PC-3 (cell line): Measurements from ENCODE around the gene PLXND1. TPM values are rescaled to one million over a fixed set of nuclear protein-coding genes. Genes with fewer than 3 reads are reported as not detected.

Experiments used
- ATAC-seq: fragments of 200-7000 bp; cut with Tn5 transposase; 2 replicates; pipeline ENCODE4 v1.9.1; 2020; ENCODE audit warnings: mild to moderate bottlenecking, moderate library complexity
- BruUV-seq: library from RNA; stranded (reverse); fragments of 400-500 nt; replicated peaks from 2 replicates; lab custom pipeline; 2021; lab: Mats Ljungman, UMichigan
- CTCF ChIA-PET: fragments of 300-600 bp; sonication (Branson Sonifier 250); formaldehyde crosslinking; loops from one replicate; lab custom pipeline; 2022; ENCODE audit warnings: antibody characterized with exemption; lab: Charles Lee
- POLR2A ChIA-PET: fragments of 300-600 bp; sonication (Branson Sonifier 250); formaldehyde crosslinking; loops from one replicate; lab custom pipeline; 2022; ENCODE audit warnings: antibody characterized with exemption; ENCODE audit not compliant: unreplicated experiment; lab: Charles Lee
- DNase-seq: peaks from one replicate; pipeline ENCODE4 v3.0.0-alpha.2; 2015
- H2AFZ ChIP-seq: fragments of 300-600 bp; sonication (generic); 2 replicates; pipeline ENCODE4 v1.6.0; 2016; ENCODE audit warnings: antibody characterized with exemption, low read length
- H3F3A ChIP-seq: fragments of 300-600 bp; sonication (generic); one replicate; pipeline ENCODE4 v1.6.0; 2017; ENCODE audit warnings: antibody characterized with exemption, low read length, control low read depth, mild to moderate bottlenecking; ENCODE audit not compliant: unreplicated experiment
- H3K27ac ChIP-seq: fragments of 300-600 bp; sonication (generic); 2 replicates; pipeline ENCODE4 v1.5.1; 2016; ENCODE audit warnings: mild to moderate bottlenecking, low read length
- H3K27me3 ChIP-seq: fragments of 300-600 bp; sonication (generic); 2 replicates; pipeline ENCODE4 v1.6.1; 2016; ENCODE audit warnings: low read length, mixed read lengths
- H3K36me3 ChIP-seq: fragments of 300-600 bp; sonication (generic); 2 replicates; pipeline ENCODE4 v1.6.1; 2016; ENCODE audit warnings: low read depth, mixed run types, low read length, mixed read lengths
- H3K4me1 ChIP-seq: fragments of 300-600 bp; sonication (generic); 2 replicates; pipeline ENCODE4 v1.5.1; 2016; ENCODE audit warnings: low read length; ENCODE audit not compliant: insufficient read depth
- H3K4me2 ChIP-seq: fragments of 300-600 bp; sonication (generic); 2 replicates; pipeline ENCODE4 v1.6.0; 2016; ENCODE audit warnings: low read length
- H3K4me3 ChIP-seq: fragments of 300-600 bp; sonication (generic); 2 replicates; pipeline ENCODE4 v1.5.1; 2016; ENCODE audit warnings: mild to moderate bottlenecking, low read length, mixed read lengths
- H3K79me2 ChIP-seq: fragments of 300-600 bp; sonication (generic); 2 replicates; pipeline ENCODE4 v1.6.1; 2017; ENCODE audit warnings: low read length, mixed read lengths
- H3K9ac ChIP-seq: fragments of 300-600 bp; sonication (generic); 2 replicates; pipeline ENCODE4 v1.6.0; 2016; ENCODE audit warnings: mild to moderate bottlenecking, low read length
- H3K9me2 ChIP-seq: fragments of 300-600 bp; sonication (generic); replicated peaks from 2 replicates; pipeline ENCODE4 v1.6.1; 2016; ENCODE audit warnings: mixed run types, low read length, mixed read lengths
- H3K9me3 ChIP-seq: fragments of 300-600 bp; sonication (generic); 2 replicates; pipeline ENCODE4 v1.6.1; 2016; ENCODE audit warnings: low read length, mixed read lengths
- H4K20me1 ChIP-seq: fragments of 300-600 bp; sonication (generic); 2 replicates; pipeline ENCODE4 v1.6.1; 2016; ENCODE audit warnings: low read length, mixed read lengths
- CTCF ChIP-seq: fragments of 300-600 bp; sonication (generic); conservative IDR thresholded peaks from 2 replicates; pipeline ENCODE4 v1.5.1; 2017; ENCODE audit warnings: antibody characterized with exemption, low read depth, mild to moderate bottlenecking, low read length
- EZH2 ChIP-seq: fragments of 300-600 bp; sonication (generic); IDR thresholded peaks from one replicate; pipeline ENCODE4 v1.6.1; 2017; ENCODE audit warnings: antibody characterized with exemption, mild to moderate bottlenecking, low read length; ENCODE audit not compliant: unreplicated experiment
- EZH2phosphoT487 ChIP-seq: fragments of 300-600 bp; sonication (generic); IDR thresholded peaks from 2 replicates; pipeline ENCODE4 v1.6.1; 2018; ENCODE audit warnings: mild to moderate bottlenecking, antibody characterized with exemption, low read length, borderline replicate concordance
- intact Hi-C: fragments of 100-400 bp; cut with micrococcal nuclease; formaldehyde crosslinking; loops from 2 replicates; pipeline ENCODE4 v1.9.0; 2023
- total RNA-seq: library from RNA; depleted of rRNA; stranded (reverse); fragments of >200 nt; gene quantifications from 2 replicates; pipeline ENCODE4 v1.2.3, GENCODE V29; 2014

The PLXND1 gene
- total RNA-seq, 1 experiment from 2014 or later = 19.2 TPM

GRCh38 chr3:129540776-129541516 lies 65.5 kb downstream of the PLXND1 start:
- Histone ChIP-seq H2AFZ (no peak overlapping the region), H3K9me3 (no peaks in the 10 kb centered on the region), H3K4me3 (no peak overlapping the region), H3K4me1 (no peaks in the 10 kb centered on the region), H3K27ac (no peak overlapping the region), H3F3A (no peaks in the 10 kb centered on the region), H3K9ac (no peak overlapping the region), H4K20me1 (no peaks in the 10 kb centered on the region), H3K36me3 (no peaks in the 10 kb centered on the region), H3K9me2 (no peaks in the 10 kb centered on the region), H3K4me2 (no peak overlapping the region), H3K27me3 (no peaks in the 10 kb centered on the region), H3K79me2 (no peaks in the 10 kb centered on the region)
- CTCF ChIA-PET = no interaction called here
- no peak for ATAC-seq
- BruUV-seq = no TSS peak
- DNase-seq = no peak
- POLR2A ChIA-PET = no interaction called here
- no peak for TF ChIP-seq EZH2
- TF ChIP-seq EZH2phosphoT487 = no peak
- no peak for TF ChIP-seq CTCF
- intact Hi-C loops = no loop called here

DNA sequence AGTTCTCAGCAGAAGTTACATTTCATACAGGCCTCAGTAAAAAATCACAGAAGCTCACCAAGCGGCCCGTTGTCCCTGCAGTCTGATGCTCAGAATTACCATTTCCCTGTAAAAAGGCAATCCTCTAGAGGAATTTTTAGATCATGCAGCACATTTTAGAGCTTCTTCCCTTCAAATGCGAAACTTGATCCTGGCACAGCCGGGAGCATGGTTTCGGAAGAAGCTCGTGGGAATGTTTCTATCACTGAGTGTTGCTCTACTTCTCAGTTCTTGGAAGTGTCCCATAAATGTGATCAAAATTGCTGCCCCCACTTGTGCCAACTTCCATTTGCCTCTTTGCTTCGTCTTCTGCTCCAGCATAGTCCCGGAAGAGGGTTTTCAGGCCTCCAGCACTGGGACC lies 67.3 kb downstream of the PLXND1 start:
- Histone ChIP-seq H2AFZ (no peak overlapping the region), H3K27me3 (no peaks in the 10 kb centered on the region), H3K4me3 (no peak overlapping the region), H3K4me1 (no peaks in the 10 kb centered on the region), H3K79me2 (no peaks in the 10 kb centered on the region), H4K20me1 (no peaks in the 10 kb centered on the region), H3K9me3 (no peaks in the 10 kb centered on the region), H3K36me3 (no peaks in the 10 kb centered on the region), H3K9me2 (no peaks in the 10 kb centered on the region), H3K4me2 (no peak overlapping the region), H3F3A (no peaks in the 10 kb centered on the region), H3K9ac (no peak overlapping the region), H3K27ac (no peak overlapping the region)
- CTCF ChIA-PET = no interaction called here
- POLR2A ChIA-PET = no interaction called here
- no TSS peak for BruUV-seq
- ATAC-seq = no peak
- TF ChIP-seq CTCF (no peak), EZH2 (no peak), EZH2phosphoT487 (no peak)
- intact Hi-C loops = no loop called here
- DNase-seq = no peak

DNA sequence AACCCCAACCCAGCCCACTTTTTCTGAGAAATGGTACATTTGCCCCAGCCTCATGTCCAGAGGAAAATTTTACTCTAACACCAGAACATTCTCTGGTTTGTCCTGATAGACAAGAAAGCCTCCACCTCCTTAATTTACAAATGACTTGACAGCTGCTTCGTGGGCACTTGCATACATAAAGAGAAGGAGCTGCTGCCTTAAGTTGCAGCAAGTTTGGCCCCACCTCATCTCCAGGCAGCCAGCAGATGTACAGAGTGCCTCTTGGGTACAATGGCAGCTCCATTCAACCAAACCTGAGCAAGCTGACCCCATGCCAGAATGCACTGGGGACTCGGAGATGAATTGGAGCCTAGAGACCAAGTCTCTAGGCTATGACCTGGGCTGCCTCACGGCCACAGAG lies 69.7 kb downstream of the PLXND1 start:
- no peaks in the 10 kb centered on the region for H3K36me3 ChIP-seq
- H3K4me1 ChIP-seq = no peaks in the 10 kb centered on the region
- H3K27ac ChIP-seq = no peak overlapping the region
- DNase-seq (no peak), ATAC-seq (no peak)
- no peak overlapping the region for H3K4me2 ChIP-seq
- no peaks in the 10 kb centered on the region for H3K79me2 ChIP-seq
- TF ChIP-seq EZH2phosphoT487 = no peak
- TF ChIP-seq CTCF = no peak
- no peak for TF ChIP-seq EZH2
- no peaks in the 10 kb centered on the region for H3K27me3 ChIP-seq
- intact Hi-C loops = no loop called here
- H2AFZ ChIP-seq = no peak overlapping the region
- ChIA-PET CTCF (no interaction called here), POLR2A (no interaction called here)
- no peaks in the 10 kb centered on the region for H3F3A ChIP-seq
- BruUV-seq = no TSS peak
- no peak overlapping the region for H3K4me3 ChIP-seq
- no peak overlapping the region for H3K9ac ChIP-seq
- H3K9me3 ChIP-seq = no peaks in the 10 kb centered on the region
- H4K20me1 ChIP-seq = no peaks in the 10 kb centered on the region
- no peaks in the 10 kb centered on the region for H3K9me2 ChIP-seq
